ENCODE results near the gene PITRM1. TPM values are rescaled to one million over a fixed set of nuclear protein-coding genes. Genes with fewer than 3 reads are reported as not detected.

PITRM1 gene
- total RNA-seq, 1 donor from 2014 or later: 65.8 TPM

- Mint-ChIP-seq H3K9me3 (ENCODE audit: unreplicated experiment) (no peaks in the 10 kb centered on the region), H3K27me3 (ENCODE audit: unreplicated experiment) (peaks cover 1% of the 10 kb centered on the region), H3K4me1 (ENCODE audit: low read depth, unreplicated experiment) (peaks cover 2% of the 10 kb centered on the region), H3K27ac (ENCODE audit: unreplicated experiment) (no peak overlapping the region), H3K4me3 (ENCODE audit: unreplicated experiment) (no peak overlapping the region), H3K36me3 (ENCODE audit: unreplicated experiment) (peaks cover 6% of the 10 kb centered on the region)
- TF ChIP-seq CTCF (IDR thresholded peaks at IDR 0.05; ENCODE audit: partially characterized antibody, unreplicated experiment): no peak
- DNase-seq: no peak
These were observed 75.4 kb downstream of the PITRM1 start for GRCh38 chr10:3097160-3097559.

- Mint-ChIP-seq H3K9me3 (ENCODE audit: unreplicated experiment) (no peaks in the 10 kb centered on the region), H3K36me3 (ENCODE audit: unreplicated experiment) (peaks cover 6% of the 10 kb centered on the region), H3K4me1 (ENCODE audit: low read depth, unreplicated experiment) (peaks cover 2% of the 10 kb centered on the region), H3K27ac (ENCODE audit: unreplicated experiment) (no peak overlapping the region), H3K4me3 (ENCODE audit: unreplicated experiment) (no peak overlapping the region), H3K27me3 (ENCODE audit: unreplicated experiment) (peaks cover 1% of the 10 kb centered on the region)
- no peak for DNase-seq
- no peak for TF ChIP-seq CTCF (IDR thresholded peaks at IDR 0.05; ENCODE audit: partially characterized antibody, unreplicated experiment)
These were observed 76.4 kb downstream of the PITRM1 start for GRCh38 chr10:3096149-3096548.

- no peak for DNase-seq
- Mint-ChIP-seq H3K36me3 (ENCODE audit: unreplicated experiment) (peaks cover 6% of the 10 kb centered on the region), H3K27me3 (ENCODE audit: unreplicated experiment) (peaks cover 1% of the 10 kb centered on the region), H3K4me1 (ENCODE audit: low read depth, unreplicated experiment) (peaks cover 2% of the 10 kb centered on the region), H3K27ac (ENCODE audit: unreplicated experiment) (no peak overlapping the region), H3K9me3 (ENCODE audit: unreplicated experiment) (no peaks in the 10 kb centered on the region), H3K4me3 (ENCODE audit: unreplicated experiment) (no peak overlapping the region)
- no peak for TF ChIP-seq CTCF (IDR thresholded peaks at IDR 0.05; ENCODE audit: partially characterized antibody, unreplicated experiment)
These were observed 77.0 kb downstream of the PITRM1 start for GRCh38 chr10:3095373-3096139.

GRCh38 chr10:3094609-3095036, 78.0 kb downstream of the PITRM1 start:
- Mint-ChIP-seq H3K27me3 (ENCODE audit: unreplicated experiment) (peaks cover 1% of the 10 kb centered on the region), H3K27ac (ENCODE audit: unreplicated experiment) (no peak overlapping the region), H3K4me1 (ENCODE audit: low read depth, unreplicated experiment) (peaks cover 2% of the 10 kb centered on the region), H3K36me3 (ENCODE audit: unreplicated experiment) (peaks cover 3% of the 10 kb centered on the region), H3K4me3 (ENCODE audit: unreplicated experiment) (no peak overlapping the region), H3K9me3 (ENCODE audit: unreplicated experiment) (no peaks in the 10 kb centered on the region)
- no peak for DNase-seq
- no peak for TF ChIP-seq CTCF (IDR thresholded peaks at IDR 0.05; ENCODE audit: partially characterized antibody, unreplicated experiment)

- Mint-ChIP-seq H3K4me3 (ENCODE audit: unreplicated experiment) (no peak overlapping the region), H3K9me3 (ENCODE audit: unreplicated experiment) (no peaks in the 10 kb centered on the region), H3K27me3 (ENCODE audit: unreplicated experiment) (peaks cover 1% of the 10 kb centered on the region), H3K27ac (ENCODE audit: unreplicated experiment) (no peak overlapping the region), H3K36me3 (ENCODE audit: unreplicated experiment) (no peaks in the 10 kb centered on the region), H3K4me1 (ENCODE audit: low read depth, unreplicated experiment) (peaks cover 2% of the 10 kb centered on the region)
- DNase-seq: no peak
- TF ChIP-seq CTCF (IDR thresholded peaks at IDR 0.05; ENCODE audit: partially characterized antibody, unreplicated experiment): no peak
These were observed 78.6 kb downstream of the PITRM1 start for GRCh38 chr10:3093996-3094395.

Data from glutamatergic neuron (in vitro differentiated cells).